ENCODE measurements around the gene APMAP. TPM values are rescaled to one million over a fixed set of nuclear protein-coding genes. Genes with fewer than 3 reads are reported as not detected.

Gene APMAP
- total RNA-seq, 2 donors from 2014 or later: 70.5 to 93.8 TPM

DNA sequence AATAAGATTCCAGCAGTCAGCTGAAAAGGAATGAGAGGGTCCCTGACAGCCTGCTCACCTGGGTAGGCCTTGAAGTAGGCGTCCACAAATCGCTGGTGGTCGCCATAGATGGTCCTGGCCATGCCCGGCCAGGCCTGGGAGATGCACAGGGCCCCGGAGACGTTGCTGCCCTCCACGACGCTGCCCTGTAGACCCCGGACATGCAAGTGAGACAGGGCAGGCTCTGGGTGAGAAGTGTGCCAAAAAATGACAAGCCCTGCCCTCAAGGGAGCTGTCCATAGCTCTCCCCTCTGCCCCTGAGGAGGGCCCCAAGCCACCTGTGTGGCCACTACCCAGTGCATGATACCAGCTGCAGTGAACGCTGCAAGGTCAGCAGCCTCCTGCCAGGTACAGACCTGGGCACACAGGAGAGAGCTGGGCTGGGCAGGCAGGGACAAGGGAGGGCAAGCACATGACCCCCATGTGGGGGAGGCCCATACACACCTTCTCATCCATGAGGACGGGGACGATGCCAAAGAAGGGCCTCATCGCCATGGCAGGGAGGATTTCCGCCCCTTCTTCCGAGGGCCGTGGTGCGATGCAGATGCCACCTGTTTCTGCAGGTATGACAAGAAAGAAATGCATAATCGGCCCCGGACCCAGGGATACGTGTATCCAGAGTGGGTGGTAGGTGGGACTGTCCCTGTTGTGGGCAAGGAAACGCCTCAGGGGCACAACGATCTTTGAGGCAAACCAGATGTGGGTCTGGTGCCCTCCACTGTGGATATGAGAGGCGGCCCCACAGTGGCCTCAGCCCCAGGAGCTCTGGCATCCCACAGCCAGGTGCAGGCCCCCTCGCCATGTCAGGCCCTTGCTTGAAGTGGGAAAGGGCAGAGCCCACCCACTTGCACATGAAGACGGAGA lies 21.2 kb upstream of the APMAP start:
- H3K4me3 ChIP-seq: no peak overlapping the region
- H3K36me3 ChIP-seq: peaks cover 0 to 23% of the 10 kb centered on the region in 2 donors
- peaks cover 10% of the 10 kb centered on the region for H3K4me1 ChIP-seq (replicated peaks)
- H3K9me3 ChIP-seq: no peaks in the 10 kb centered on the region
- intact Hi-C loops (cut with DNase I): no loop called here
- no peaks in the 10 kb centered on the region for H3K27me3 ChIP-seq (replicated peaks; ENCODE audit: insufficient read depth)
- H3K27ac ChIP-seq: no peak overlapping the region
- 92% methylated on average over 25 of the region's 25 CpGs for WGBS
- TF ChIP-seq POLR2A (IDR thresholded peaks at IDR 0.05) (no peak), POLR2AphosphoS5 (IDR thresholded peaks at IDR 0.05) (no peak)
- TF ChIP-seq, protein P1, sequence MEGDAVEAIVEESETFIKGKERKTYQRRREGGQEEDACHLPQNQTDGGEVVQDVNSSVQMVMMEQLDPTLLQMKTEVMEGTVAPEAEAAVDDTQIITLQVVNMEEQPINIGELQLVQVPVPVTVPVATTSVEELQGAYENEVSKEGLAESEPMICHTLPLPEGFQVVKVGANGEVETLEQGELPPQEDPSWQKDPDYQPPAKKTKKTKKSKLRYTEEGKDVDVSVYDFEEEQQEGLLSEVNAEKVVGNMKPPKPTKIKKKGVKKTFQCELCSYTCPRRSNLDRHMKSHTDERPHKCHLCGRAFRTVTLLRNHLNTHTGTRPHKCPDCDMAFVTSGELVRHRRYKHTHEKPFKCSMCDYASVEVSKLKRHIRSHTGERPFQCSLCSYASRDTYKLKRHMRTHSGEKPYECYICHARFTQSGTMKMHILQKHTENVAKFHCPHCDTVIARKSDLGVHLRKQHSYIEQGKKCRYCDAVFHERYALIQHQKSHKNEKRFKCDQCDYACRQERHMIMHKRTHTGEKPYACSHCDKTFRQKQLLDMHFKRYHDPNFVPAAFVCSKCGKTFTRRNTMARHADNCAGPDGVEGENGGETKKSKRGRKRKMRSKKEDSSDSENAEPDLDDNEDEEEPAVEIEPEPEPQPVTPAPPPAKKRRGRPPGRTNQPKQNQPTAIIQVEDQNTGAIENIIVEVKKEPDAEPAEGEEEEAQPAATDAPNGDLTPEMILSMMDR (IDR thresholded peaks at IDR 0.05): no peak
- DNase-seq (ENCODE audit: low spot score): no peak

DNA sequence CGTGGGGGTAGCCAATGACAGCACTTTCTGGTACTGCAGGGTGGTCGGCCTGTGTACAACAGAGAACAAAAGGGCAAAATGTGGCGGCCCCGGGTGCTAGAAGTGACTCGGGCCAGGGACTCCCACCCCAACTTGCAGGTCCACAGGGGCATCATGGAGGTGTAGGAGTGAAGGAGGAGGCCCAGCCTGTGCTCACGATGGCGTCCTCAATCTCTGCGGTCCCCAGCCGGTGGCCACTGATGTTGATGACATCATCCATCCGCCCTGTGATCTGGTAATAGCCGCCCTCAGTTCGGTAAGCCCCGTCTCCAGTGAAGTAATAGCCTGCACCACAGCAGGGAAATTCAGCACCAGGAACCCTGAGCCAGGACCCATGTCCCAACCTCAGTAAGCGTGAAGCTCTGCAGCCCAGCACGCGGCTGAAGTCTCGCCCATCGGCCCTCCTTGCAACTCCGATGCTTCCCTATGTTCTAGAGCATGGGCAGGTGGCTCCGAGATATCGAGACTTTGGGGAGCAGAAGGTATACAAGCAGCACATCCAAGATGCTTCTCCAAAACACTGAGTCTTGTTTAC lies 20.2 kb upstream of the APMAP start:
- 92% methylated on average over 21 of the region's 21 CpGs for WGBS
- no peak overlapping the region for H3K27ac ChIP-seq
- intact Hi-C loops (cut with DNase I): no loop called here
- no peaks in the 10 kb centered on the region for H3K27me3 ChIP-seq (replicated peaks; ENCODE audit: insufficient read depth)
- TF ChIP-seq, protein P1 (IDR thresholded peaks at IDR 0.05): no peak
- TF ChIP-seq POLR2AphosphoS5 (IDR thresholded peaks at IDR 0.05) (no peak), POLR2A (IDR thresholded peaks at IDR 0.05) (no peak)
- DNase-seq (ENCODE audit: low spot score): no peak
- peaks cover 9% of the 10 kb centered on the region for H3K4me1 ChIP-seq (replicated peaks)
- peaks cover 0 to 23% of the 10 kb centered on the region in 2 donors for H3K36me3 ChIP-seq
- no peaks in the 10 kb centered on the region for H3K9me3 ChIP-seq
- no peak overlapping the region for H3K4me3 ChIP-seq

DNA sequence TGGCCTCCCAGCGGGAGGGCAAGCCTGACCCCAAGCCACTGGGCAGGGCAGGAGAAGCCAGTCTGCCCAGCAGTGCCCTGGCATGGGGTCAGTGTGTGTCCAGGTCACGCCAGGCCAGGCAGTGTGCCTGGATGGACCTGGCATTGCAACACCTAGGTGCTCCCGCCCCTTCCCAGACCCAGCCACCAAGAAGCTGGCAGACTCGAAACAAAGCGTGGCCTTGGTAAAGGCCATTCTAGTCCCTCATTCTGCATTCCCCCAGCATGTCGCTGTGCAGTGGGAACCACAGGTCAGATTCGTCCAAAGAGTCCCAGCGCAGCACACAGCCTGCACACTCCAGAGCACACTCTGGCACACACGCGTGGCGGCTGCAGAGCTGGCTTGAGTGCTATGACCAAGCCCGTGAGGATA lies 19.3 kb upstream of the APMAP start:
- Histone ChIP-seq H3K27ac (no peak overlapping the region), H3K27me3 (replicated peaks; ENCODE audit: insufficient read depth) (no peaks in the 10 kb centered on the region), H3K36me3 (peaks cover 0 to 31% of the 10 kb centered on the region in 2 donors), H3K9me3 (no peaks in the 10 kb centered on the region), H3K4me1 (replicated peaks) (peaks cover 7% of the 10 kb centered on the region), H3K4me3 (no peak overlapping the region)
- DNase-seq (ENCODE audit: low spot score): no peak
- WGBS: 93% methylated on average over 12 of the region's 12 CpGs
- intact Hi-C loops (cut with DNase I): no loop called here
- TF ChIP-seq POLR2A (IDR thresholded peaks at IDR 0.05) (no peak), POLR2AphosphoS5 (IDR thresholded peaks at IDR 0.05) (no peak)
- TF ChIP-seq, protein P1 (IDR thresholded peaks at IDR 0.05): no peak

DNA sequence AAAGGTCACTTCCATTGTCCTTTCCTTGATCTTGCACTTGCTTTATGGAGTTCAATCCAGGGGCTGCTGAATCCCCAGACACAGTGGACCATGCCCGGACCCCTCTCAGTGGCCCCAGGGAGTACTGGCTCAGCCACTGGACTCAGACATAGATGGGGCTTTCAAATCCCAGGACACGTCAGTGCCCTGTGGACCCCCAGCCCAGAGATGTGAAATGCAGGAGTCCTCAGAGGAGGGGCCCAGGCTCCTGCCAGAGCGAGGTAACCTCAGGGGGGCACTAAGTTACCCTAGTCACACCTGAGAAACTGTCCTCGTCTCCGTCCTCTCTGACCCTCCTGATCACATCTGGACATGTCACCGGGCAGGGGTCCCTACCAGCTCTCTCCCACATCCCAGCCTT lies 18.7 kb upstream of the APMAP start:
- intact Hi-C loops (cut with DNase I): no loop called here
- TF ChIP-seq, protein P1 (IDR thresholded peaks at IDR 0.05): no peak
- TF ChIP-seq POLR2A (IDR thresholded peaks at IDR 0.05) (no peak), POLR2AphosphoS5 (IDR thresholded peaks at IDR 0.05) (no peak)
- no peak for DNase-seq (ENCODE audit: low spot score)
- Histone ChIP-seq H3K4me3 (no peak overlapping the region), H3K4me1 (replicated peaks) (peaks cover under 1% of the 10 kb centered on the region), H3K27ac (no peak overlapping the region), H3K36me3 (peaks cover 0 to 36% of the 10 kb centered on the region in 2 donors), H3K27me3 (replicated peaks; ENCODE audit: insufficient read depth) (no peaks in the 10 kb centered on the region), H3K9me3 (no peaks in the 10 kb centered on the region)
- 94% methylated on average over 6 of the region's 6 CpGs for WGBS

Measured in prostate gland (tissue), 2 donors.